ENCODE data around the gene LAMA2.

- TF ChIP-seq POLR2AphosphoS5 (IDR thresholded peaks at IDR 0.05; ENCODE audit: borderline replicate concordance, low read depth, low read length) (no peak), EZH2 (IDR thresholded peaks at IDR 0.05) (no peak), FOXP2 (optimal IDR thresholded peaks at IDR 0.05; ENCODE audit: control extremely low read depth, extremely low read length, insufficient read depth) (no peak)
These were observed 108.0 kb downstream of the LAMA2 start for GRCh38 chr6:128990915-128991314.

Data from SK-N-MC (cell line).